Measurements from ENCODE around the gene LPCAT3. TPM values are rescaled to one million over a fixed set of nuclear protein-coding genes. Genes with fewer than 3 reads are reported as not detected.

LPCAT3 gene
- polyA plus RNA-seq, 1 donor = 20.1 TPM

GRCh38 chr12:6998715-6999451, 19.4 kb downstream of the LPCAT3 start:
- no peak for DNase-seq (ENCODE audit: low read depth)

GRCh38 chr12:6996040-6996441, 22.2 kb downstream of the LPCAT3 start:
- no peak for DNase-seq (ENCODE audit: low read depth)

- no peak for DNase-seq (ENCODE audit: low read depth)
Measured at GRCh38 chr12:6987956-6988553, 30.2 kb downstream of the LPCAT3 start.

- DNase-seq (ENCODE audit: low read depth) = no peak
Measured at GRCh38 chr12:6982532-6982931, 35.7 kb downstream of the LPCAT3 start.

GRCh38 chr12:6981152-6982052, 36.9 kb downstream of the LPCAT3 start:
- no peak for DNase-seq (ENCODE audit: low read depth)

GRCh38 chr12:6980740-6981139, 37.5 kb downstream of the LPCAT3 start:
- no peak for DNase-seq (ENCODE audit: low read depth)

- no peak for DNase-seq (ENCODE audit: low read depth)
Measured at GRCh38 chr12:6980075-6980474, 38.2 kb downstream of the LPCAT3 start.

GRCh38 chr12:6979453-6979852, 38.8 kb downstream of the LPCAT3 start:
- no peak for DNase-seq (ENCODE audit: low read depth)

- no peak for DNase-seq (ENCODE audit: low read depth)
Measured at GRCh38 chr12:6979021-6979420, 39.3 kb downstream of the LPCAT3 start.

- no peak for DNase-seq (ENCODE audit: low read depth)
Measured at GRCh38 chr12:6978611-6979011, 39.7 kb downstream of the LPCAT3 start.

GRCh38 chr12:6978188-6978587, 40.1 kb downstream of the LPCAT3 start:
- no peak for DNase-seq (ENCODE audit: low read depth)

GRCh38 chr12:6977653-6978052, 40.6 kb downstream of the LPCAT3 start:
- DNase-seq (ENCODE audit: low read depth) = no peak

GRCh38 chr12:6975297-6976032, 42.8 kb downstream of the LPCAT3 start:
- DNase-seq (ENCODE audit: low read depth) = no peak

GRCh38 chr12:6974180-6974579, 44.1 kb downstream of the LPCAT3 start:
- DNase-seq (ENCODE audit: low read depth) = no peak

- no peak for DNase-seq (ENCODE audit: low read depth)
Measured at GRCh38 chr12:6970096-6970527, 48.2 kb downstream of the LPCAT3 start.

- no peak for DNase-seq (ENCODE audit: low read depth)
Measured at GRCh38 chr12:6968426-6968825, 49.9 kb downstream of the LPCAT3 start.

GRCh38 chr12:6967651-6968100, 50.6 kb downstream of the LPCAT3 start:
- no peak for DNase-seq (ENCODE audit: low read depth)

GRCh38 chr12:6966351-6966750, 51.9 kb downstream of the LPCAT3 start:
- no peak for DNase-seq (ENCODE audit: low read depth)

GRCh38 chr12:6965714-6966113, 52.6 kb downstream of the LPCAT3 start:
- DNase-seq (ENCODE audit: low read depth) = no peak

GRCh38 chr12:6965026-6965661, 53.1 kb downstream of the LPCAT3 start:
- no peak for DNase-seq (ENCODE audit: low read depth)

GRCh38 chr12:6964605-6965025, 53.7 kb downstream of the LPCAT3 start:
- DNase-seq (ENCODE audit: low read depth) = no peak

Measured in forelimb muscle (tissue), 1 donor.